Breast epithelium (tissue), 4 donors: ENCODE results near the gene GALNT16. TPM values are rescaled to one million over a fixed set of nuclear protein-coding genes. Genes with fewer than 3 reads are reported as not detected.

Experiments
- DNase-seq, 2 donors: peaks; one replicate each; pipeline ENCODE4 v3.0.0-alpha.2; 2019; ENCODE audit warnings: low spot score in 2 of 2
- H3K27ac ChIP-seq, 2 donors: fragments of 200-600 bp; sonication (generic) in 1 of 2; one replicate each; pipeline ENCODE4 v1.5.1; 2016 to 2019; ENCODE audit warnings: mild to moderate bottlenecking in 1 of 2
- H3K27me3 ChIP-seq, 2 donors: fragments of 200-600 bp; sonication (generic) in 1 of 2; one replicate each; pipeline versions ENCODE4 v1.5.1 to v1.6.0; 2017 to 2019; ENCODE audit warnings: control low read depth in 1 of 2, mild to moderate bottlenecking in 1 of 2
- H3K36me3 ChIP-seq: fragments of 200-600 bp; one replicate; pipeline ENCODE4 v1.5.1; 2019
- H3K4me1 ChIP-seq, 2 donors: fragments of 200-600 bp; sonication (generic); one replicate each; pipeline ENCODE4 v1.5.1; 2016 to 2019; ENCODE audit warnings: control low read depth in 1 of 2
- H3K4me3 ChIP-seq, 3 donors: fragments of 200-600 bp; sonication (generic); 1 replicate in 2 of 3; 2 replicates in 1 of 3; pipeline ENCODE4 v1.5.1; 2016 to 2019; ENCODE audit warnings: mild to moderate bottlenecking in 3 of 3, moderate library complexity in 2 of 3
- H3K9me3 ChIP-seq, 2 donors: fragments of 200-600 bp; sonication (generic) in 1 of 2; one replicate each; pipeline ENCODE4 v1.5.1; 2016 to 2019; ENCODE audit warnings: control low read depth in 1 of 2
- POLR2A ChIP-seq: fragments of 450-650 bp; IDR thresholded peaks from one replicate; pipeline ENCODE4 v1.6.1; 2016; ENCODE audit warnings: antibody characterized with exemption, mild to moderate bottlenecking, moderate library complexity
- POLR2AphosphoS5 ChIP-seq, 3 donors: sonication (generic); formaldehyde crosslinking; IDR thresholded peaks; one replicate each; pipeline ENCODE4 v1.6.1; 2017; ENCODE audit warnings: antibody characterized with exemption in 3 of 3
- intact Hi-C: fragments of 100-400 bp; cut with DNase I; formaldehyde crosslinking; loops from one replicate; pipeline ENCODE4 v1.15.1; 2023; ENCODE audit warnings: low total_unique reads
- total RNA-seq, 3 donors: library from RNA; depleted of rRNA; stranded (reverse); fragments of >200 nt; gene quantifications; one replicate each; pipeline ENCODE4 v1.1.0, GENCODE V29; 2016
- TF ChIP-seq, protein P1 (sequence below), 3 donors: fragments of 450-650 bp; IDR thresholded peaks; one replicate each; pipeline ENCODE4 v1.5.1; 2016 to 2017; ENCODE audit warnings: antibody characterized with exemption in 3 of 3, mild to moderate bottlenecking in 3 of 3, moderate library complexity in 3 of 3

GALNT16 gene
- total RNA-seq, 3 donors from 2014 or later: 6.3 to 20.6 (median 8.8) TPM

DNA sequence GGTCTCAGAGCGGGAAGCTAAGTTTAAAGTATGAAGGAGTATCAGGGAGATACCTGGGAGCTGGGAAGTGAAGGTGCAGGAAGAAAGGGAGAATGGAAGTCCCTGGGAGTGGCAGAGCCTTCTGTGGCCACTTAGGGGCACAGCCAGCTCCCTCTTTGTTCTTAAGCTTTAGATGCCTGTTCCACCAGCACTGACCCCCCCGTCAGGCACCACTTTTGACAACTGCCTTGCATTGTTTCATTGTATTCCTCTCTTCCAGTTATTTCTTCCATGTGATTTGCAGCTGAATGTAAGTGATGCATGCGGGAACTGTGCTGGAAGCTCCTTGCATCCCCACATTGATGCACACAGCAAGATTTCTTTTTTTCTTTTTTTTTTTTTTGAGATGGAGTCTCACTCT, 2.6 kb downstream of the GALNT16 start:
- Histone ChIP-seq H3K9me3 (no peaks in the 10 kb centered on the region), H3K27ac (peak overlapping the region in 1 of 2 donors; percentile 70), H3K36me3 (no peaks in the 10 kb centered on the region), H3K4me1 (no peaks in the 10 kb centered on the region), H3K27me3 (peaks cover 2 to 13% of the 10 kb centered on the region in 2 donors), H3K4me3 (no peak overlapping the region)
- DNase-seq: no peak
- TF ChIP-seq POLR2AphosphoS5 (IDR thresholded peaks at IDR 0.05) (no peak), POLR2A (no peak)
- TF ChIP-seq, protein P1, sequence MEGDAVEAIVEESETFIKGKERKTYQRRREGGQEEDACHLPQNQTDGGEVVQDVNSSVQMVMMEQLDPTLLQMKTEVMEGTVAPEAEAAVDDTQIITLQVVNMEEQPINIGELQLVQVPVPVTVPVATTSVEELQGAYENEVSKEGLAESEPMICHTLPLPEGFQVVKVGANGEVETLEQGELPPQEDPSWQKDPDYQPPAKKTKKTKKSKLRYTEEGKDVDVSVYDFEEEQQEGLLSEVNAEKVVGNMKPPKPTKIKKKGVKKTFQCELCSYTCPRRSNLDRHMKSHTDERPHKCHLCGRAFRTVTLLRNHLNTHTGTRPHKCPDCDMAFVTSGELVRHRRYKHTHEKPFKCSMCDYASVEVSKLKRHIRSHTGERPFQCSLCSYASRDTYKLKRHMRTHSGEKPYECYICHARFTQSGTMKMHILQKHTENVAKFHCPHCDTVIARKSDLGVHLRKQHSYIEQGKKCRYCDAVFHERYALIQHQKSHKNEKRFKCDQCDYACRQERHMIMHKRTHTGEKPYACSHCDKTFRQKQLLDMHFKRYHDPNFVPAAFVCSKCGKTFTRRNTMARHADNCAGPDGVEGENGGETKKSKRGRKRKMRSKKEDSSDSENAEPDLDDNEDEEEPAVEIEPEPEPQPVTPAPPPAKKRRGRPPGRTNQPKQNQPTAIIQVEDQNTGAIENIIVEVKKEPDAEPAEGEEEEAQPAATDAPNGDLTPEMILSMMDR (IDR thresholded peaks at IDR 0.05): no peak
- intact Hi-C loops: no loop called here

DNA sequence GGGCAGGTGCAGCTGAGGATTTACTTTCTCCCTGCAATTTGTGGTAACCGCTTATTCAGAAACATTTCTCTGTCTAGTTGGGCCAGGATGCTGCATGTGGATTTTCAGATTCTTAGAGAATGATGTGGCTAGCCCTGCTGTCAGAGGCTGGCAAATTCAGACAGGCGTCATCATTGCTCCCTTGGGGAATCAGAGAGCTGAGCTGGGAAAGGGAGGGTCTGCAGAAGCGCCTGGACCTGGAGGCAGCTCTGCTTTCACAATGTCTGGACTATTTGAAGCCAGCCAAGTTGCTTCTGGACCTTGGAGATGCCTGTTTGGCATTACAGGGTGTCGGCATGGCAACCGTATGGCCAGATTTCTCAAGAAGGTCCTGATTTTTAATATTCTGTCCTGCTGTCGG, 3.4 kb downstream of the GALNT16 start:
- no peaks in the 10 kb centered on the region for H3K9me3 ChIP-seq
- H3K4me3 ChIP-seq: no peak overlapping the region
- H3K36me3 ChIP-seq: no peaks in the 10 kb centered on the region
- H3K4me1 ChIP-seq: no peaks in the 10 kb centered on the region
- DNase-seq: peak in 1 of 2 donors; percentile 27
- TF ChIP-seq POLR2AphosphoS5 (IDR thresholded peaks at IDR 0.05) (peak in 2 of 3 donors; percentile 66 to 88), POLR2A (no peak)
- TF ChIP-seq, protein P1 (IDR thresholded peaks at IDR 0.05): no peak
- peak overlapping the region in 1 of 2 donors; percentile 74 for H3K27ac ChIP-seq
- intact Hi-C loops: no loop called here
- H3K27me3 ChIP-seq: peaks cover 2 to 13% of the 10 kb centered on the region in 2 donors

DNA sequence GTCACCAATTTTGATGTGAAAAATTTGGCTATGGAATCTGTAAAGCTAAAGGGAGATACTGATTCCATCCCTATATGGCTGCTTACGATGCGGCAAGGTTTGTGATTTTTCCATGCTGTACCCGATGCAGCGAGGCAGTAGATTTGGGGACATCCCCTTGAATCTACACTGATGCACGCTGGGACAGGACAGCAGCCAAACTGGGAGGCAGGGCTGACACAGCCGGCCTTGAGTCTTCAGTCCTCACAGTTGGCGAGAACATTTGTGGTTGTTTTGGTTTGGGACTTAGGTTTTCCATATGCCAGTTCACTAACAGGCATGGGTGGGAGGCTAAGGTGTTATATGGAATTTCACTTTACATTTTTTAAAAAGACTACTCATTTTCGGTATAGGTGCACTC, 3.8 kb downstream of the GALNT16 start:
- Histone ChIP-seq H3K36me3 (no peaks in the 10 kb centered on the region), H3K27ac (peak overlapping the region in 1 of 2 donors; percentile 74), H3K9me3 (no peaks in the 10 kb centered on the region), H3K4me3 (no peak overlapping the region), H3K4me1 (no peaks in the 10 kb centered on the region), H3K27me3 (peaks cover 2 to 13% of the 10 kb centered on the region in 2 donors)
- no peak for DNase-seq
- TF ChIP-seq, protein P1 (IDR thresholded peaks at IDR 0.05): no peak
- TF ChIP-seq POLR2A: no peak
- TF ChIP-seq POLR2AphosphoS5 (IDR thresholded peaks at IDR 0.05): no peak
- intact Hi-C loops: no loop called here

DNA sequence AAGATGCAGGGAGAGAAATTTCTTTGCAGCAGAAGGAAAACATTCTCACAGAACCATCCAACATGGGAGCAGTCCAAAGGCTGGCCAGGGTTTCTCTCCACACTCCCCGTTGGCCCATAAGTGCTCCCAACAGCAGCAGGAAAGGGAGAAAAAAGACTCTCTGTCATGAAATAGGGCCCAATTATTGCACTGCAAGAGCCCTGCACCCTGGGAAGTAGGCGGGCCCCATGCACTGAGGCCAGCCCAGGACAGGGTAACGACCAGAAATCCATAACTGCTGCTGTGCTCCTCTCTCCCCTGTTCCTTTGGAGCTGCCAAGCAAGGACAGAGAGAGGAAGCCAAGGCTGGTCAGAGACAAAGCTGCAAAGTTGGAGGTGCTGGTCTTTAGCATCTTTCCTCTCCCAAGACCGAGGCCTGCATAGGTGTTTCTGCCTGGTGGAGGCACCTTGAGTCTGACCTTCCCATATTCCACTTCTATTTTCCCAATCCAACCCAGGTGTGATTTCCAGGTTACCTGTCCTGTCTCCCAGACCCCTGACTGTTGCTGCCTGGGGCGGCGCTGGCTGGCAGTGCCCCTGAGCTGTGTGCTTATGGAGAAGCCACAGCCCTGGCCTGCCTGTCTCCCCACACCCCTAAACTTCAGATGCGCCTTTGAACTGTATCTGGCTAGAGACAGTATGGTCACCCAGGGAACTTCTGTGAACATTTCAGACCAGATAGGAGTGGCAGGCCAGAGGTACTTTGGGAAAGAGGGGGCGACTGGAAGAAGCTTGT, 6.8 kb downstream of the GALNT16 start:
- H3K27me3 ChIP-seq: no peaks in the 10 kb centered on the region
- H3K27ac ChIP-seq: no peak overlapping the region
- H3K4me1 ChIP-seq: no peaks in the 10 kb centered on the region
- DNase-seq: peak in 1 of 2 donors; percentile 3
- H3K4me3 ChIP-seq: no peak overlapping the region
- intact Hi-C loops: loop anchor here (5.0 kb wide), 1 partner anchor 1461 kb away; no protein-coding TSS in a partner anchor
- no peaks in the 10 kb centered on the region for H3K9me3 ChIP-seq
- H3K36me3 ChIP-seq: no peaks in the 10 kb centered on the region
- TF ChIP-seq POLR2A: no peak
- TF ChIP-seq, protein P1 (IDR thresholded peaks at IDR 0.05): no peak
- TF ChIP-seq POLR2AphosphoS5 (IDR thresholded peaks at IDR 0.05): no peak

DNA sequence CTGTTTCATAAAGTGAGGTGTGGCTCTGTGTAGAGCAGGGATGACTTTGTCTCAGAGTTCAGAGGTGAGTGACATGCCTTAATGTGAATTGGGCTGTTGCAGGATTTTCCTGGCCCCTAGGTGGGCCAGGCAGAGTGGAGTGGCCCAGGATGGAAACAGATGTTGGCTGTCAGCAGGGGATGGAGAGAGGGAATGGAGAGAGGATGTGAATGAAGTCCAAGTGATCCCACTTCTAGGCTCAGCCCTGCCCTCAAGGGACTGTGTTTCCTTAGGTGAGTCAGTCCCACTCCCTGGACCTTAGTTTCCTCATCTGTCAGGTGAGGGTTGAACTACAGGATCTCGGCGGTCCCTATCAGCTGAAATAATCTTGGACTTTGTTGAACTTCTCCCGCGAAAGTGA, 7.5 kb downstream of the GALNT16 start:
- Histone ChIP-seq H3K9me3 (no peaks in the 10 kb centered on the region), H3K27ac (peak overlapping the region in 1 of 2 donors; percentile 55), H3K27me3 (no peaks in the 10 kb centered on the region), H3K36me3 (no peaks in the 10 kb centered on the region), H3K4me1 (no peaks in the 10 kb centered on the region), H3K4me3 (no peak overlapping the region)
- intact Hi-C loops: loop anchor here (5.0 kb wide), 1 partner anchor 1460 kb away; no protein-coding TSS in a partner anchor
- peak in 1 of 2 donors; percentile 15 for DNase-seq
- TF ChIP-seq POLR2A: no peak
- TF ChIP-seq, protein P1 (IDR thresholded peaks at IDR 0.05): no peak
- TF ChIP-seq POLR2AphosphoS5 (IDR thresholded peaks at IDR 0.05): no peak
